MM.1S (cell line): ENCODE results near the gene SLC8B1.

Experiments
- DNase-seq: peaks from one replicate; pipeline ENCODE4 v3.0.0-alpha.2; 2015
- H2AFZ ChIP-seq: fragments of 300-600 bp; sonication (generic); 2 replicates; pipeline ENCODE4 v1.6.0; 2016; ENCODE audit warnings: antibody characterized with exemption, low read length
- H3F3A ChIP-seq: fragments of 300-600 bp; sonication (generic); 2 replicates; pipeline ENCODE4 v1.6.1; 2016; ENCODE audit warnings: mild to moderate bottlenecking, antibody characterized with exemption, low read length, moderate library complexity, mixed read lengths; ENCODE audit not compliant: insufficient read depth
- H3K27ac ChIP-seq: fragments of 300-600 bp; sonication (generic); 2 replicates; pipeline ENCODE4 v1.5.1; 2016; ENCODE audit warnings: mild to moderate bottlenecking, low read length
- H3K27me3 ChIP-seq: fragments of 300-600 bp; sonication (generic); replicated peaks from 2 replicates; pipeline ENCODE4 v1.6.0; 2016; ENCODE audit warnings: low read length; ENCODE audit not compliant: insufficient read depth
- H3K36me3 ChIP-seq: fragments of 300-600 bp; sonication (generic); replicated peaks from 2 replicates; pipeline ENCODE4 v1.6.1; 2016; ENCODE audit warnings: mild to moderate bottlenecking, low read length, mixed read lengths; ENCODE audit not compliant: insufficient read depth
- H3K4me1 ChIP-seq: fragments of 300-600 bp; sonication (generic); 2 replicates; pipeline ENCODE4 v1.6.1; 2016; ENCODE audit warnings: low read length, mixed read lengths
- H3K4me2 ChIP-seq: fragments of 300-600 bp; sonication (generic); 2 replicates; pipeline ENCODE4 v1.6.0; 2016; ENCODE audit warnings: low read depth, low read length
- H3K4me3 ChIP-seq: fragments of 300-600 bp; sonication (generic); 2 replicates; pipeline ENCODE4 v1.5.1; 2016; ENCODE audit warnings: low read length, mixed read lengths
- H3K79me2 ChIP-seq: fragments of 300-600 bp; sonication (generic); 2 replicates; pipeline ENCODE4 v1.6.1; 2016; ENCODE audit warnings: mixed run types, low read length, mixed read lengths
- H3K9ac ChIP-seq: fragments of 300-600 bp; sonication (generic); 2 replicates; pipeline ENCODE4 v1.6.1; 2016; ENCODE audit warnings: low read length, mixed read lengths
- H3K9me2 ChIP-seq: fragments of 300-600 bp; sonication (generic); replicated peaks from 2 replicates; pipeline ENCODE4 v1.6.1; 2016; ENCODE audit warnings: mild to moderate bottlenecking, low read length, mixed read lengths; ENCODE audit not compliant: insufficient read depth
- H3K9me3 ChIP-seq: fragments of 300-600 bp; sonication (generic); replicated peaks from 2 replicates; pipeline ENCODE4 v1.6.1; 2016; ENCODE audit warnings: mild to moderate bottlenecking, low read length, mixed read lengths; ENCODE audit not compliant: insufficient read depth
- H4K20me1 ChIP-seq: fragments of 300-600 bp; sonication (generic); 2 replicates; pipeline ENCODE4 v1.6.1; 2016; ENCODE audit warnings: mild to moderate bottlenecking, low read length, moderate library complexity, mixed read lengths; ENCODE audit not compliant: insufficient read depth
- EZH2 ChIP-seq: fragments of 300-600 bp; sonication (generic); optimal IDR thresholded peaks from 2 replicates; pipeline ENCODE3; 2017; ENCODE audit warnings: low read depth, mild to moderate bottlenecking, antibody characterized with exemption, low read length, mixed read lengths
- EZH2phosphoT487 ChIP-seq: fragments of 300-600 bp; sonication (generic); IDR thresholded peaks from 2 replicates; pipeline ENCODE4 v1.6.1; 2018; ENCODE audit warnings: antibody characterized with exemption, low read length
- TF ChIP-seq, protein P1 (sequence below): fragments of 300-600 bp; sonication (generic); IDR thresholded peaks from 2 replicates; pipeline ENCODE4 v1.5.1; 2016; ENCODE audit warnings: antibody characterized with exemption, low read length, mixed read lengths

SLC8B1 gene

DNA sequence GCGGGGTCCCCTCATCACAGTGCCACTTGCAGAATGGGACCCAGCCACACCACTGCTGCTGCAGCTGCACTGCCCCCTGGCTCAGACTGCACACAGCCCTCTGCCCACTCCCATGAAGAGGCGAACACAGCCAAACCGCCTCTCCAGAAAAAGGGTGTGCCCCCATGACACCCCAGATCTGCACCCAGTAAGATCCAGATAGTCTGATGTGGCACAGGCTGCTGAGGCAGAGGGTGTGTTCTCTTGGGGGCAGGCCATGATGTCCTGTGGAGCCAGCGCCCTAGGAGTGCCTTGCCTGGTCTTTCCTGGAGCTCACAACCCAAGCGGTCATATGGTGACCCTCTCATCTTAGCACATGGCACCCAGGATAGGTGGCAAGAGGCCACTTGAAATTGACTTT is 44.4 kb downstream of the SLC8B1 start:
- DNase-seq: no peak
- Histone ChIP-seq H4K20me1 (no peaks in the 10 kb centered on the region), H3K4me3 (no peak overlapping the region), H3K9ac (no peak overlapping the region), H3K27me3 (no peaks in the 10 kb centered on the region), H3K9me2 (no peaks in the 10 kb centered on the region), H3K36me3 (no peaks in the 10 kb centered on the region), H3K79me2 (no peaks in the 10 kb centered on the region), H3K27ac (no peak overlapping the region), H3K9me3 (no peaks in the 10 kb centered on the region), H3K4me2 (no peak overlapping the region), H3K4me1 (no peaks in the 10 kb centered on the region), H2AFZ (no peak overlapping the region), H3F3A (no peaks in the 10 kb centered on the region)
- TF ChIP-seq, protein P1, sequence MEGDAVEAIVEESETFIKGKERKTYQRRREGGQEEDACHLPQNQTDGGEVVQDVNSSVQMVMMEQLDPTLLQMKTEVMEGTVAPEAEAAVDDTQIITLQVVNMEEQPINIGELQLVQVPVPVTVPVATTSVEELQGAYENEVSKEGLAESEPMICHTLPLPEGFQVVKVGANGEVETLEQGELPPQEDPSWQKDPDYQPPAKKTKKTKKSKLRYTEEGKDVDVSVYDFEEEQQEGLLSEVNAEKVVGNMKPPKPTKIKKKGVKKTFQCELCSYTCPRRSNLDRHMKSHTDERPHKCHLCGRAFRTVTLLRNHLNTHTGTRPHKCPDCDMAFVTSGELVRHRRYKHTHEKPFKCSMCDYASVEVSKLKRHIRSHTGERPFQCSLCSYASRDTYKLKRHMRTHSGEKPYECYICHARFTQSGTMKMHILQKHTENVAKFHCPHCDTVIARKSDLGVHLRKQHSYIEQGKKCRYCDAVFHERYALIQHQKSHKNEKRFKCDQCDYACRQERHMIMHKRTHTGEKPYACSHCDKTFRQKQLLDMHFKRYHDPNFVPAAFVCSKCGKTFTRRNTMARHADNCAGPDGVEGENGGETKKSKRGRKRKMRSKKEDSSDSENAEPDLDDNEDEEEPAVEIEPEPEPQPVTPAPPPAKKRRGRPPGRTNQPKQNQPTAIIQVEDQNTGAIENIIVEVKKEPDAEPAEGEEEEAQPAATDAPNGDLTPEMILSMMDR: no peak
- TF ChIP-seq EZH2 (no peak), EZH2phosphoT487 (no peak)

GRCh38 chr12:113289361-113289760 is 45.5 kb downstream of the SLC8B1 start:
- Histone ChIP-seq H3K27ac (no peak overlapping the region), H3K79me2 (no peaks in the 10 kb centered on the region), H3K36me3 (no peaks in the 10 kb centered on the region), H3K4me2 (no peak overlapping the region), H3K4me3 (no peak overlapping the region), H3K27me3 (no peaks in the 10 kb centered on the region), H3K4me1 (no peaks in the 10 kb centered on the region), H3K9ac (no peak overlapping the region), H3F3A (no peaks in the 10 kb centered on the region), H3K9me3 (no peaks in the 10 kb centered on the region), H4K20me1 (no peaks in the 10 kb centered on the region), H2AFZ (no peak overlapping the region), H3K9me2 (no peaks in the 10 kb centered on the region)
- TF ChIP-seq, protein P1: no peak
- TF ChIP-seq EZH2phosphoT487 (no peak), EZH2 (no peak)
- no peak for DNase-seq

DNA sequence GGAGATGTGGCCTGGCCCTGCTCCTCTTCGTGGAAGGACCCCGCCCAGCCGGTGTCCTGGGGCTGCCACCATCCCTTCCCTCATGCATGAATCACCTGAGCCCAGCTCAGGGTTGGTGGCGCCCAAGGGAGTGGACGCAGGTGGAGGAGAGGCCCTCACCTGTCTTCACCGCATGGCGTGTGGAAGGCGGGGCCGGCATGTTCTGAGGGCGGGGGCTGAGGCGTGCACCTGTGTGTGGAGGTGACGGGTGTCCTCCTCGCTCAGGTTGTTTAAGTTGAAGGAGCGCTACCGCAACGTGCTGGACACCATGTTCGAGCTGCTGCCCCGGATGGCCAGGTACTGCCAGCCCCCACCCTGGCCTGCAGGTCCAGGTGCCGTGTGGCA is 47.0 kb downstream of the SLC8B1 start:
- Histone ChIP-seq H3K36me3 (no peaks in the 10 kb centered on the region), H3K79me2 (no peaks in the 10 kb centered on the region), H3K27ac (no peak overlapping the region), H3K4me1 (no peaks in the 10 kb centered on the region), H2AFZ (no peak overlapping the region), H3K27me3 (no peaks in the 10 kb centered on the region), H3K9ac (no peak overlapping the region), H3K4me2 (no peak overlapping the region), H3F3A (no peaks in the 10 kb centered on the region), H3K9me3 (no peaks in the 10 kb centered on the region), H3K9me2 (no peaks in the 10 kb centered on the region), H3K4me3 (no peak overlapping the region), H4K20me1 (no peaks in the 10 kb centered on the region)
- TF ChIP-seq EZH2: no peak
- TF ChIP-seq EZH2phosphoT487: no peak
- TF ChIP-seq, protein P1: no peak
- no peak for DNase-seq
